ENCODE results near the gene GALNT2.
A peak's percentile ranks its signal among the peaks of the same experiment; 100 is the strongest.

GALNT2 gene

GRCh38 chr1:230187290-230187689 is 120.3 kb downstream of the GALNT2 start:
- H3K9ac ChIP-seq (ENCODE audit: low read length): no peak overlapping the region
- no peak overlapping the region for H3K56ac ChIP-seq (ENCODE audit: low read length)
- no peaks in the 10 kb centered on the region for H3K27me3 ChIP-seq (ENCODE audit: insufficient read depth, low read length, poor library complexity)
- no peak overlapping the region for H2BK120ac ChIP-seq (ENCODE audit: low read depth, low read length)
- H3K4me2 ChIP-seq (ENCODE audit: low read length): no peak overlapping the region
- H3K27ac ChIP-seq (ENCODE audit: low read depth, low read length): no peak overlapping the region
- H3K36me3 ChIP-seq (ENCODE audit: control insufficient read depth, insufficient read depth, low read length): no peaks in the 10 kb centered on the region
- H3K4ac ChIP-seq (ENCODE audit: low read depth, low read length): no peak overlapping the region
- no peak for DNase-seq
- H3K18ac ChIP-seq (ENCODE audit: low read length): no peak overlapping the region
- no peaks in the 10 kb centered on the region for H3K79me2 ChIP-seq (ENCODE audit: control insufficient read depth, insufficient read depth, low read length)
- peaks cover 7% of the 10 kb centered on the region for H3K4me1 ChIP-seq (ENCODE audit: control insufficient read depth, low read depth, low read length)
- no peak overlapping the region for H3K23ac ChIP-seq (ENCODE audit: low read length)
- H2AK5ac ChIP-seq (ENCODE audit: low read length): no peak overlapping the region
- no peak overlapping the region for H4K8ac ChIP-seq (ENCODE audit: low read depth, low read length)
- H4K5ac ChIP-seq (ENCODE audit: low read length): no peak overlapping the region
- H2BK15ac ChIP-seq (replicated peaks; ENCODE audit: low read depth): no peak overlapping the region
- WGBS (ENCODE audit: extremely low coverage, insufficient coverage, low lambda C conversion rate): no CpG with 5 or more reads among the region's 5 CpGs
- H3K79me1 ChIP-seq (ENCODE audit: low read length): peaks cover 2% of the 10 kb centered on the region
- H2BK5ac ChIP-seq (ENCODE audit: low read length): no peak overlapping the region
- no peak overlapping the region for H3K4me3 ChIP-seq (ENCODE audit: low read length)

GRCh38 chr1:230188826-230189225 is 121.8 kb downstream of the GALNT2 start:
- Histone ChIP-seq H3K56ac (ENCODE audit: low read length) (no peak overlapping the region), H2BK5ac (ENCODE audit: low read length) (no peak overlapping the region), H3K36me3 (ENCODE audit: control insufficient read depth, insufficient read depth, low read length) (no peaks in the 10 kb centered on the region), H4K5ac (ENCODE audit: low read length) (no peak overlapping the region), H3K79me2 (ENCODE audit: control insufficient read depth, insufficient read depth, low read length) (no peaks in the 10 kb centered on the region), H3K4ac (ENCODE audit: low read depth, low read length) (no peak overlapping the region), H3K23ac (ENCODE audit: low read length) (no peak overlapping the region), H2BK120ac (ENCODE audit: low read depth, low read length) (no peak overlapping the region), H3K4me2 (ENCODE audit: low read length) (no peak overlapping the region), H4K8ac (ENCODE audit: low read depth, low read length) (no peak overlapping the region), H3K4me1 (ENCODE audit: control insufficient read depth, low read depth, low read length) (peaks cover 7% of the 10 kb centered on the region), H3K27ac (ENCODE audit: low read depth, low read length) (no peak overlapping the region), H3K27me3 (ENCODE audit: insufficient read depth, low read length, poor library complexity) (no peaks in the 10 kb centered on the region), H2AK5ac (ENCODE audit: low read length) (no peak overlapping the region), H3K9ac (ENCODE audit: low read length) (no peak overlapping the region), H2BK15ac (replicated peaks; ENCODE audit: low read depth) (no peak overlapping the region), H3K79me1 (ENCODE audit: low read length) (peaks cover 2% of the 10 kb centered on the region), H3K4me3 (ENCODE audit: low read length) (no peak overlapping the region), H3K18ac (ENCODE audit: low read length) (no peak overlapping the region)
- DNase-seq: no peak
- WGBS (ENCODE audit: extremely low coverage, insufficient coverage, low lambda C conversion rate): no CpG with 5 or more reads among the region's 6 CpGs

- DNase-seq: no peak
- Histone ChIP-seq H3K27ac (ENCODE audit: low read depth, low read length) (no peak overlapping the region), H3K23ac (ENCODE audit: low read length) (no peak overlapping the region), H3K18ac (ENCODE audit: low read length) (no peak overlapping the region), H3K79me2 (ENCODE audit: control insufficient read depth, insufficient read depth, low read length) (no peaks in the 10 kb centered on the region), H2AK5ac (ENCODE audit: low read length) (no peak overlapping the region), H3K4ac (ENCODE audit: low read depth, low read length) (no peak overlapping the region), H2BK15ac (replicated peaks; ENCODE audit: low read depth) (no peak overlapping the region), H4K8ac (ENCODE audit: low read depth, low read length) (no peak overlapping the region), H3K56ac (ENCODE audit: low read length) (no peak overlapping the region), H2BK5ac (ENCODE audit: low read length) (no peak overlapping the region), H3K27me3 (ENCODE audit: insufficient read depth, low read length, poor library complexity) (no peaks in the 10 kb centered on the region), H4K5ac (ENCODE audit: low read length) (no peak overlapping the region), H3K4me3 (ENCODE audit: low read length) (no peak overlapping the region), H3K9ac (ENCODE audit: low read length) (no peak overlapping the region), H2BK120ac (ENCODE audit: low read depth, low read length) (no peak overlapping the region), H3K4me2 (ENCODE audit: low read length) (no peak overlapping the region), H3K36me3 (ENCODE audit: control insufficient read depth, insufficient read depth, low read length) (no peaks in the 10 kb centered on the region), H3K79me1 (ENCODE audit: low read length) (peaks cover 2% of the 10 kb centered on the region), H3K4me1 (ENCODE audit: control insufficient read depth, low read depth, low read length) (peaks cover 7% of the 10 kb centered on the region)
- no CpG with 5 or more reads among the region's 8 CpGs for WGBS (ENCODE audit: extremely low coverage, insufficient coverage, low lambda C conversion rate)
Measured at GRCh38 chr1:230189341-230189740, 122.3 kb downstream of the GALNT2 start.

- Histone ChIP-seq H3K36me3 (ENCODE audit: control insufficient read depth, insufficient read depth, low read length) (no peaks in the 10 kb centered on the region), H3K4me2 (ENCODE audit: low read length) (no peak overlapping the region), H2AK5ac (ENCODE audit: low read length) (no peak overlapping the region), H3K4me3 (ENCODE audit: low read length) (no peak overlapping the region), H3K27me3 (ENCODE audit: insufficient read depth, low read length, poor library complexity) (no peaks in the 10 kb centered on the region), H3K56ac (ENCODE audit: low read length) (no peak overlapping the region), H3K27ac (ENCODE audit: low read depth, low read length) (no peak overlapping the region), H2BK15ac (replicated peaks; ENCODE audit: low read depth) (no peak overlapping the region), H3K18ac (ENCODE audit: low read length) (no peak overlapping the region), H3K79me1 (ENCODE audit: low read length) (peaks cover 2% of the 10 kb centered on the region), H4K8ac (ENCODE audit: low read depth, low read length) (no peak overlapping the region), H3K23ac (ENCODE audit: low read length) (no peak overlapping the region), H3K4ac (ENCODE audit: low read depth, low read length) (no peak overlapping the region), H2BK5ac (ENCODE audit: low read length) (no peak overlapping the region), H4K5ac (ENCODE audit: low read length) (no peak overlapping the region), H3K4me1 (ENCODE audit: control insufficient read depth, low read depth, low read length) (peaks cover 7% of the 10 kb centered on the region), H3K79me2 (ENCODE audit: control insufficient read depth, insufficient read depth, low read length) (no peaks in the 10 kb centered on the region), H2BK120ac (ENCODE audit: low read depth, low read length) (no peak overlapping the region), H3K9ac (ENCODE audit: low read length) (no peak overlapping the region)
- DNase-seq: no peak
- WGBS (ENCODE audit: extremely low coverage, insufficient coverage, low lambda C conversion rate): no CpG with 5 or more reads among the region's 5 CpGs
Measured at GRCh38 chr1:230189824-230190223, 122.8 kb downstream of the GALNT2 start.

GRCh38 chr1:230191079-230191804 is 124.2 kb downstream of the GALNT2 start:
- Histone ChIP-seq H3K56ac (ENCODE audit: low read length) (no peak overlapping the region), H3K4ac (ENCODE audit: low read depth, low read length) (no peak overlapping the region), H3K27me3 (ENCODE audit: insufficient read depth, low read length, poor library complexity) (no peaks in the 10 kb centered on the region), H3K18ac (ENCODE audit: low read length) (no peak overlapping the region), H2BK15ac (replicated peaks; ENCODE audit: low read depth) (no peak overlapping the region), H3K4me1 (ENCODE audit: control insufficient read depth, low read depth, low read length) (no peaks in the 10 kb centered on the region), H3K4me3 (ENCODE audit: low read length) (no peak overlapping the region), H4K8ac (ENCODE audit: low read depth, low read length) (no peak overlapping the region), H3K79me2 (ENCODE audit: control insufficient read depth, insufficient read depth, low read length) (no peaks in the 10 kb centered on the region), H3K4me2 (ENCODE audit: low read length) (no peak overlapping the region), H2AK5ac (ENCODE audit: low read length) (no peak overlapping the region), H3K27ac (ENCODE audit: low read depth, low read length) (no peak overlapping the region), H3K36me3 (ENCODE audit: control insufficient read depth, insufficient read depth, low read length) (no peaks in the 10 kb centered on the region), H3K9ac (ENCODE audit: low read length) (no peak overlapping the region), H3K23ac (ENCODE audit: low read length) (no peak overlapping the region), H2BK5ac (ENCODE audit: low read length) (no peak overlapping the region), H4K5ac (ENCODE audit: low read length) (no peak overlapping the region), H3K79me1 (ENCODE audit: low read length) (peaks cover 2% of the 10 kb centered on the region), H2BK120ac (ENCODE audit: low read depth, low read length) (no peak overlapping the region)
- WGBS (ENCODE audit: extremely low coverage, insufficient coverage, low lambda C conversion rate): no CpG with 5 or more reads among the region's 9 CpGs
- no peak for DNase-seq

- H3K4ac ChIP-seq (ENCODE audit: low read depth, low read length): no peak overlapping the region
- no peak overlapping the region for H4K5ac ChIP-seq (ENCODE audit: low read length)
- no peak overlapping the region for H2BK5ac ChIP-seq (ENCODE audit: low read length)
- H3K56ac ChIP-seq (ENCODE audit: low read length): no peak overlapping the region
- no peaks in the 10 kb centered on the region for H3K27me3 ChIP-seq (ENCODE audit: insufficient read depth, low read length, poor library complexity)
- H2AK5ac ChIP-seq (ENCODE audit: low read length): no peak overlapping the region
- H3K9ac ChIP-seq (ENCODE audit: low read length): no peak overlapping the region
- H2BK120ac ChIP-seq (ENCODE audit: low read depth, low read length): no peak overlapping the region
- no peak overlapping the region for H3K27ac ChIP-seq (ENCODE audit: low read depth, low read length)
- no CpG with 5 or more reads among the region's 4 CpGs for WGBS (ENCODE audit: extremely low coverage, insufficient coverage, low lambda C conversion rate)
- no peaks in the 10 kb centered on the region for H3K36me3 ChIP-seq (ENCODE audit: control insufficient read depth, insufficient read depth, low read length)
- H3K4me2 ChIP-seq (ENCODE audit: low read length): no peak overlapping the region
- DNase-seq: no peak
- no peak overlapping the region for H3K18ac ChIP-seq (ENCODE audit: low read length)
- no peak overlapping the region for H4K8ac ChIP-seq (ENCODE audit: low read depth, low read length)
- peak overlapping the region; percentile 80 for H3K23ac ChIP-seq (ENCODE audit: low read length)
- H3K79me2 ChIP-seq (ENCODE audit: control insufficient read depth, insufficient read depth, low read length): no peaks in the 10 kb centered on the region
- H3K4me1 ChIP-seq (ENCODE audit: control insufficient read depth, low read depth, low read length): no peaks in the 10 kb centered on the region
- H3K79me1 ChIP-seq (ENCODE audit: low read length): peaks cover 2% of the 10 kb centered on the region
- no peak overlapping the region for H3K4me3 ChIP-seq (ENCODE audit: low read length)
- H2BK15ac ChIP-seq (replicated peaks; ENCODE audit: low read depth): no peak overlapping the region
Measured at GRCh38 chr1:230191855-230192254, 124.8 kb downstream of the GALNT2 start.

All from mesendoderm (in vitro differentiated cells).